PFSK-1 (cell line): ENCODE measurements around the gene KMT2A.

Source experiments
- FOXP2 ChIP-seq: optimal IDR thresholded peaks from 2 replicates; pipeline ENCODE3; 2011; ENCODE audit warnings: borderline replicate concordance, control low read depth, inconsistent platforms; ENCODE audit not compliant: insufficient read depth; ENCODE audit errors: extremely low read length, extremely low read depth
- POLR2AphosphoS5 ChIP-seq: IDR thresholded peaks from 2 replicates; pipeline ENCODE4 v1.6.1; 2012; ENCODE audit warnings: low read depth, mild to moderate bottlenecking, control low read depth, low read length, moderate library complexity
- REST ChIP-seq, 2 experiments: IDR thresholded peaks; 2 replicates each; pipeline versions ENCODE4 v1.6.1 to v1.8.0; 2011 to 2012; ENCODE audit warnings: low read depth in 2 of 2, low read length in 2 of 2, control low read depth in 1 of 2, inconsistent platforms in 1 of 2, mild to moderate bottlenecking in 1 of 2, moderate library complexity in 1 of 2; ENCODE audit not compliant: insufficient read depth in 1 of 2
- SIN3A ChIP-seq: IDR thresholded peaks from 2 replicates; pipeline ENCODE4 v1.6.1; 2012; ENCODE audit warnings: mild to moderate bottlenecking, low read length, moderate library complexity, borderline replicate concordance; ENCODE audit not compliant: insufficient read depth
- TAF1 ChIP-seq: IDR thresholded peaks from 2 replicates; pipeline ENCODE4 v1.6.1; 2012; ENCODE audit warnings: low read length, control low read depth, borderline replicate concordance; ENCODE audit not compliant: insufficient read depth

Gene KMT2A

GRCh38 chr11:118441770-118442275 is 5.5 kb downstream of the KMT2A start:
- TF ChIP-seq FOXP2 (no peak), POLR2AphosphoS5 (no peak), REST (IDR thresholded peaks at IDR 0.05; ENCODE audit: insufficient read depth in 1 of 2, low read depth in 2 of 2, low read length in 2 of 2) (no peak), TAF1 (no peak), SIN3A (no peak)

DNA sequence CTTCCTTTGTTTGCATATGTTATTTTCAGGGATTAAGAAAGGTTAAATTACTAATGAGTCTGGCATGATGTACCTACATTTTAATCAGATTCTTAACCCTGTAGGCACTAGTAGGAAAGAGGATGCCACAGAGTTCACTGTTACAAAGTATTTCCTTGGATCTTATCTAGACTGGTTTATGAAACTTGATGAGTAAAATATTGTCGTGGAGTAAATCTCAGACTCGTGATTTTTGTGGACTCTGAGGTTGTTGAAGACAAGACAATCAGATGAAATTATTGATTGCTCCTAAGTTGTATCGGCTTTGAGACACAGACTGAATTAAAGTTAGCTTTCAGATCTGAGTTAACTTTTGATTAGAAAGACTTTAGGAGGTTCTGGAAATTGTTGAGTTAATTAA is 6.0 kb downstream of the KMT2A start:
- TF ChIP-seq SIN3A (no peak), FOXP2 (no peak), POLR2AphosphoS5 (no peak), TAF1 (no peak), REST (IDR thresholded peaks at IDR 0.05; ENCODE audit: insufficient read depth in 1 of 2, low read depth in 2 of 2, low read length in 2 of 2) (no peak)

- TF ChIP-seq FOXP2 (no peak), REST (IDR thresholded peaks at IDR 0.05; ENCODE audit: insufficient read depth in 1 of 2, low read depth in 2 of 2, low read length in 2 of 2) (no peak), SIN3A (no peak), TAF1 (no peak), POLR2AphosphoS5 (no peak)
Measured at GRCh38 chr11:118442908-118443589, 6.8 kb downstream of the KMT2A start.

GRCh38 chr11:118443590-118444218 is 7.4 kb downstream of the KMT2A start:
- TF ChIP-seq REST (IDR thresholded peaks at IDR 0.05; ENCODE audit: insufficient read depth in 1 of 2, low read depth in 2 of 2, low read length in 2 of 2) (no peak), SIN3A (no peak), TAF1 (no peak), POLR2AphosphoS5 (no peak), FOXP2 (no peak)
